ENCODE measurements around the gene FIGNL2. TPM values are rescaled to one million over a fixed set of nuclear protein-coding genes. Genes with fewer than 3 reads are reported as not detected.

Gene FIGNL2
- total RNA-seq, 4 donors from 2014 or later, result 0.07 to 0.25 TPM; not detected in 2

DNA sequence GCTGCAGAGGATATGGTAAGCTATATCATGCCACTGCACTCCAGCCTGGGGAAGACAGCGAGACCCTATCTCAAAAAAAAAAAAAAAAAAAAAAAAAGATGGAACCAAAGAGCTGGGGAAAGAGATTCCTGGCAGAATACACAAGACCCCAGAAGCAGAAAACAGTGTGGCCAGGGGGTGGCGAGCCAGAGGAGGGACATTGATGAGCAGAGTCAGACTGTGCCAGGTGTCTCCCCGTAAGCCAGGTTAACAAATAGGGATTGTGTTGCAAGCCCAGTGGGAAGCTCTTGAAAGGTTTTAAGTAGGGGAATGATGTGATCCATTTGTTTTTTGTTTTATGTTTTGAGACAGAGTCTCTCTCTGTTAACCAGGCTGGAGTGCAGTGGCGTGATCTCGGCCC lies 56.1 kb downstream of the FIGNL2 start:
- TF ChIP-seq POLR2A (IDR thresholded peaks at IDR 0.05), result no peak
- TF ChIP-seq, protein P1, sequence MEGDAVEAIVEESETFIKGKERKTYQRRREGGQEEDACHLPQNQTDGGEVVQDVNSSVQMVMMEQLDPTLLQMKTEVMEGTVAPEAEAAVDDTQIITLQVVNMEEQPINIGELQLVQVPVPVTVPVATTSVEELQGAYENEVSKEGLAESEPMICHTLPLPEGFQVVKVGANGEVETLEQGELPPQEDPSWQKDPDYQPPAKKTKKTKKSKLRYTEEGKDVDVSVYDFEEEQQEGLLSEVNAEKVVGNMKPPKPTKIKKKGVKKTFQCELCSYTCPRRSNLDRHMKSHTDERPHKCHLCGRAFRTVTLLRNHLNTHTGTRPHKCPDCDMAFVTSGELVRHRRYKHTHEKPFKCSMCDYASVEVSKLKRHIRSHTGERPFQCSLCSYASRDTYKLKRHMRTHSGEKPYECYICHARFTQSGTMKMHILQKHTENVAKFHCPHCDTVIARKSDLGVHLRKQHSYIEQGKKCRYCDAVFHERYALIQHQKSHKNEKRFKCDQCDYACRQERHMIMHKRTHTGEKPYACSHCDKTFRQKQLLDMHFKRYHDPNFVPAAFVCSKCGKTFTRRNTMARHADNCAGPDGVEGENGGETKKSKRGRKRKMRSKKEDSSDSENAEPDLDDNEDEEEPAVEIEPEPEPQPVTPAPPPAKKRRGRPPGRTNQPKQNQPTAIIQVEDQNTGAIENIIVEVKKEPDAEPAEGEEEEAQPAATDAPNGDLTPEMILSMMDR (IDR thresholded peaks at IDR 0.05 in 4 of 5, conservative IDR thresholded peaks at IDR 0.05 in 1 of 5), result no peak

GRCh38 chr12:51788876-51789275 lies 59.6 kb downstream of the FIGNL2 start:
- ATAC-seq, result no peak
- in situ Hi-C loops (cut with MboI; ENCODE audit: low sequenced_read_pairs in 4 of 4), result loop anchor here in 1 of 4 donors (25.0 kb wide), 1 partner anchor 102 kb away; no protein-coding TSS in a partner anchor
- Histone ChIP-seq H3K4me1 (no peaks in the 10 kb centered on the region), H3K27ac (no peak overlapping the region), H3K36me3 (no peaks in the 10 kb centered on the region), H3K4me3 (no peak overlapping the region), H3K9me3 (no peaks in the 10 kb centered on the region), H3K27me3 (peaks cover 0 to 4% (median 0%) of the 10 kb centered on the region in 3 donors)
- intact Hi-C loops (cut with DNase I; ENCODE audit: low total_unique reads), result no loop called here
- DNase-seq, result no peak
- TF ChIP-seq, protein P1 (IDR thresholded peaks at IDR 0.05 in 4 of 5, conservative IDR thresholded peaks at IDR 0.05 in 1 of 5), result no peak
- TF ChIP-seq POLR2A (IDR thresholded peaks at IDR 0.05), result no peak

More for the DNA sequence above, 56.1 kb downstream of the FIGNL2 start:
- DNase-seq (no peak), ATAC-seq (no peak)
- H3K27me3 ChIP-seq, result no peaks in the 10 kb centered on the region
- no peaks in the 10 kb centered on the region for H3K9me3 ChIP-seq
- intact Hi-C loops (cut with DNase I; ENCODE audit: low total_unique reads) (no loop called here), in situ Hi-C loops (cut with MboI; ENCODE audit: low sequenced_read_pairs in 4 of 4) (loop anchor here in 1 of 4 donors (25.0 kb wide), 1 partner anchor 105 kb away; no protein-coding TSS in a partner anchor)
- H3K36me3 ChIP-seq, result no peaks in the 10 kb centered on the region
- H3K27ac ChIP-seq, result no peak overlapping the region
- no peaks in the 10 kb centered on the region for H3K4me1 ChIP-seq
- no peak overlapping the region for H3K4me3 ChIP-seq

DNA sequence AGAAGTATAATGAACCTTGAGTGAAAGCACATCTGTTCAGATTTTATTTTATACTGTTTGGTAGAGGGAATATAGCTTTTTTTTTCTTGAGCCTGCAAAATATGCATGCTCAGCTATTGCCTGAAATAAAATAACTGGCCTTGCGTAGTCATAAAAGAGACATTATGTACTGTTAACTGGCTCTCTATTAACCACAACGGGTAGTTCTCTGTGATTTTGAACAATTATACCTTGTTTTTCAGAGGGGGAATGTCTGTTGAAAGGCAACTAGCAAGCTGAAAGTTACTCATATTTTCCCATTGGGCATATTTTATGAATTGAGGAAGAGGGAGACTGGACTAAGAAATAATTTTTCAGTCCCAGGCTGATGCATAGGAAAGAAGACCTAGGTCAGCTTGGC lies 62.6 kb downstream of the FIGNL2 start:
- ATAC-seq (no peak), DNase-seq (no peak)
- in situ Hi-C loops (cut with MboI; ENCODE audit: low sequenced_read_pairs in 4 of 4), result loop anchor here in 1 of 4 donors (25.0 kb wide), 1 partner anchor 99 kb away; no protein-coding TSS in a partner anchor

DNA sequence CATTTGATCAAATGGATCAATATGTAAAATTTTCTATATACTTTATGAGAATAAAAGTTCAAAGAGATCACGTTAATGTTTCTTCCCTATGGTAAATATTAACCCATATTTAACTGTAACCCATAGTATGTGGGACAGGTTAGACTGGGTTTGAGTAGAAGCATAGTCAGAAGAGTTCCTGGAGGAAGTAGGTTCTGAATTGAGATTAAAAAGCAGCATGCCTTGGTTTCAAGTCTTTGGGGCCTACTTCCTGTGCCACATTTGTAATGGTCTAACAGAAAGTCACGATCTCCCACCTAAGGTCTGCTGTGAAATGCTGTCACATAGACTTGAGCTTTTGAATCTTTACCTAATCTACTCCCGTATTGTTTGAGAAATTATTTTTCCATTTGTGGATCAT lies 63.8 kb downstream of the FIGNL2 start:
- H3K36me3 ChIP-seq, result no peaks in the 10 kb centered on the region
- DNase-seq (no peak), ATAC-seq (no peak)
- no peaks in the 10 kb centered on the region for H3K9me3 ChIP-seq
- in situ Hi-C loops (cut with MboI; ENCODE audit: low sequenced_read_pairs in 4 of 4) (loop anchor here in 1 of 4 donors (25.0 kb wide), 1 partner anchor 97 kb away; no protein-coding TSS in a partner anchor), intact Hi-C loops (cut with DNase I; ENCODE audit: low total_unique reads) (no loop called here)
- peaks cover 0 to 4% (median 0%) of the 10 kb centered on the region in 3 donors for H3K27me3 ChIP-seq
- H3K4me1 ChIP-seq, result no peaks in the 10 kb centered on the region
- H3K4me3 ChIP-seq, result no peak overlapping the region
- H3K27ac ChIP-seq, result no peak overlapping the region
- TF ChIP-seq POLR2A (IDR thresholded peaks at IDR 0.05), result no peak
- TF ChIP-seq, protein P1 (IDR thresholded peaks at IDR 0.05 in 4 of 5, conservative IDR thresholded peaks at IDR 0.05 in 1 of 5), result no peak

More for the DNA sequence above, 62.6 kb downstream of the FIGNL2 start:
- Histone ChIP-seq H3K27me3 (peaks cover 0 to 4% (median 0%) of the 10 kb centered on the region in 3 donors), H3K4me1 (no peaks in the 10 kb centered on the region), H3K9me3 (no peaks in the 10 kb centered on the region), H3K36me3 (no peaks in the 10 kb centered on the region), H3K4me3 (no peak overlapping the region), H3K27ac (no peak overlapping the region)
- TF ChIP-seq, protein P1 (IDR thresholded peaks at IDR 0.05 in 4 of 5, conservative IDR thresholded peaks at IDR 0.05 in 1 of 5), result no peak
- TF ChIP-seq POLR2A (IDR thresholded peaks at IDR 0.05), result no peak
- intact Hi-C loops (cut with DNase I; ENCODE audit: low total_unique reads), result no loop called here
